Prostate gland (tissue), 2 donors: ENCODE data around the gene BTG4. TPM values are rescaled to one million over a fixed set of nuclear protein-coding genes. Genes with fewer than 3 reads are reported as not detected.

Experiments used
- DNase-seq: peaks from one replicate; pipeline ENCODE4 v3.0.0-alpha.2; 2019; ENCODE audit warnings: low spot score
- H3K27ac ChIP-seq, 2 donors: fragments of 200-600 bp; sonication (generic); 2 replicates each; pipeline ENCODE4 v1.5.1; 2017 to 2019
- H3K27me3 ChIP-seq: fragments of 200-600 bp; sonication (generic); replicated peaks from 2 replicates; pipeline ENCODE4 v1.5.1; 2019; ENCODE audit not compliant: insufficient read depth
- H3K36me3 ChIP-seq, 2 donors: fragments of 200-600 bp; sonication (generic); 1 replicate in 1 of 2; 2 replicates in 1 of 2; pipeline versions ENCODE4 v1.5.1 to v1.8.1; 2017 to 2019
- H3K4me1 ChIP-seq: fragments of 200-600 bp; sonication (generic); replicated peaks from 2 replicates; pipeline ENCODE4 v1.5.1; 2019
- H3K4me3 ChIP-seq, 2 donors: fragments of 200-600 bp; sonication (generic); 2 replicates each; pipeline ENCODE4 v1.5.1; 2017 to 2019
- H3K9me3 ChIP-seq: fragments of 200-600 bp; sonication (generic); 2 replicates; pipeline ENCODE4 v1.5.1; 2017
- POLR2A ChIP-seq: fragments of 450-650 bp; IDR thresholded peaks from one replicate; pipeline ENCODE4 v1.6.1; 2016; ENCODE audit warnings: antibody characterized with exemption, mild to moderate bottlenecking
- POLR2AphosphoS5 ChIP-seq: sonication (generic); formaldehyde crosslinking; IDR thresholded peaks from one replicate; pipeline ENCODE4 v1.6.1; 2017; ENCODE audit warnings: antibody characterized with exemption
- WGBS: methylation state at CpG from one replicate; pipeline ENCODE4 v1.1.5; 2018; 5-methylcytosine and 5-hydroxymethylcytosine counted together
- intact Hi-C: fragments of 100-400 bp; cut with DNase I; formaldehyde crosslinking; loops from one replicate; pipeline ENCODE4 v1.14.2; 2022
- total RNA-seq, 2 donors: library from RNA; depleted of rRNA; stranded (reverse); fragments of >200 nt; gene quantifications; one replicate each; pipeline ENCODE4 v1.1.0, GENCODE V29; 2016
- TF ChIP-seq, protein P1 (sequence below), 4 experiments: fragments of 200-600 bp in 2 of 4; fragments of 450-650 bp in 2 of 4; sonication (generic) in 2 of 4; IDR thresholded peaks; 1 replicate in 3 of 4; 2 replicates in 1 of 4; pipeline ENCODE4 v1.5.1; 2016 to 2019; ENCODE audit warnings: antibody characterized with exemption in 4 of 4, mild to moderate bottlenecking in 2 of 4, moderate library complexity in 2 of 4

The BTG4 gene
- total RNA-seq, 2 donors from 2014 or later = 3.3 TPM; not detected in 1

DNA sequence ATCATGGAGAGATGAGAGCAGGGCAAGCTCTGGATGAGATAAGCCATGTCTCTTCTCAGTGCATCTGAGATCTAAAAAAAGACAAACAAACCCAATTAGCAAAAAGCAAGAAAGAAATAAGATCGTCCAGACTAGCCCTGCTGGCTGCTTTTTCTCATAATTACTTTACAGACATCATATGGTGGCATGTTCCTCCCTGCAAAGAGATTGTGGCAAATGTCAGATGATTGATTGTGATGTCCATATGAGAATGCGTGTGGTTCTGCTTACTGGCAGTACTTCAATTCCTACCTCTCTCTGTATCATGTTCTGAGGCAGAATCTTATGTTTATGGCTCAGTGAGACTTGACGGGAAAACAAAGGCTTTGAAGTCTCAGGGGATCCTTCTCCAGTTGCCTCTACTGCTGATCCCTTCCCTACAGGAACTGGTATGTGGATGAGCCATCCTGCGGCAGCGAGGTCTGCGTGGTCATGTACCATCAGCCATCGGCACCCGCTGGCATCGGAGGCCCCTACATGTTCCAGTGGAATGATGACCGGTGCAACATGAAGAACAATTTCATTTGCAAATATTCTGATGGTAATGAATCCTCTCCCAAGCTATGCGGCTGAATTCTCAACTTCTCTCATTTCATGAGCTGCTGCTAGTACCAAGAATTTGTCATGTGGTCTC, 37.1 kb upstream of the BTG4 start:
- intact Hi-C loops = no loop called here
- no peak for DNase-seq
- 67% methylated on average over 11 of the region's 11 CpGs for WGBS
- TF ChIP-seq, protein P1, sequence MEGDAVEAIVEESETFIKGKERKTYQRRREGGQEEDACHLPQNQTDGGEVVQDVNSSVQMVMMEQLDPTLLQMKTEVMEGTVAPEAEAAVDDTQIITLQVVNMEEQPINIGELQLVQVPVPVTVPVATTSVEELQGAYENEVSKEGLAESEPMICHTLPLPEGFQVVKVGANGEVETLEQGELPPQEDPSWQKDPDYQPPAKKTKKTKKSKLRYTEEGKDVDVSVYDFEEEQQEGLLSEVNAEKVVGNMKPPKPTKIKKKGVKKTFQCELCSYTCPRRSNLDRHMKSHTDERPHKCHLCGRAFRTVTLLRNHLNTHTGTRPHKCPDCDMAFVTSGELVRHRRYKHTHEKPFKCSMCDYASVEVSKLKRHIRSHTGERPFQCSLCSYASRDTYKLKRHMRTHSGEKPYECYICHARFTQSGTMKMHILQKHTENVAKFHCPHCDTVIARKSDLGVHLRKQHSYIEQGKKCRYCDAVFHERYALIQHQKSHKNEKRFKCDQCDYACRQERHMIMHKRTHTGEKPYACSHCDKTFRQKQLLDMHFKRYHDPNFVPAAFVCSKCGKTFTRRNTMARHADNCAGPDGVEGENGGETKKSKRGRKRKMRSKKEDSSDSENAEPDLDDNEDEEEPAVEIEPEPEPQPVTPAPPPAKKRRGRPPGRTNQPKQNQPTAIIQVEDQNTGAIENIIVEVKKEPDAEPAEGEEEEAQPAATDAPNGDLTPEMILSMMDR (IDR thresholded peaks at IDR 0.05) = no peak
- TF ChIP-seq POLR2AphosphoS5 (no peak), POLR2A (no peak)
- no peaks in the 10 kb centered on the region for H3K9me3 ChIP-seq
- H3K36me3 ChIP-seq = no peaks in the 10 kb centered on the region
- H3K27me3 ChIP-seq = no peaks in the 10 kb centered on the region
- H3K4me1 ChIP-seq = no peaks in the 10 kb centered on the region
- H3K27ac ChIP-seq = no peak overlapping the region
- no peak overlapping the region for H3K4me3 ChIP-seq

DNA sequence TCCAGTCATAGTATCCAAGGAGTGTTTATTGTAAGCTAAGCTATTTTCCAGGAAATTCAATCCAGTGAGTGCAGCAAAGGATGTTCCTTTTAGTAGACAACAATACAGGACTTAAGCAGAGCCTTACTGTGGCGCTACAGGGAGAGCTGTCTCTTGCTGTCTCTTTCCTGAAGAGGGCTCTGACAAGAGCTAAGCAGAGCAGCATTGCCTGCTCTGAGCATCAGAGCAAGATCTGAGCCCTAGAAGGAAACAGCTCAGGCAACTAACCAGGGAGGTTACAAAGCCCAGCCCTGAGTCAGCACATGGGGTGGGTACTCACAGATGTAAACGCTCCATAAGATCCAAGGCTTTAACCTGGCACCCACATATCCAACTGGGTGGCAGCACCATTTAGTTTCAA, 36.3 kb upstream of the BTG4 start:
- no peak for DNase-seq
- TF ChIP-seq POLR2A (no peak), POLR2AphosphoS5 (no peak)
- TF ChIP-seq, protein P1 (IDR thresholded peaks at IDR 0.05) = no peak
- H3K4me1 ChIP-seq = no peaks in the 10 kb centered on the region
- H3K4me3 ChIP-seq = no peak overlapping the region
- intact Hi-C loops = no loop called here
- no peaks in the 10 kb centered on the region for H3K27me3 ChIP-seq
- 85% methylated on average over 2 of the region's 2 CpGs for WGBS
- H3K27ac ChIP-seq = no peak overlapping the region
- H3K9me3 ChIP-seq = no peaks in the 10 kb centered on the region
- H3K36me3 ChIP-seq = no peaks in the 10 kb centered on the region

DNA sequence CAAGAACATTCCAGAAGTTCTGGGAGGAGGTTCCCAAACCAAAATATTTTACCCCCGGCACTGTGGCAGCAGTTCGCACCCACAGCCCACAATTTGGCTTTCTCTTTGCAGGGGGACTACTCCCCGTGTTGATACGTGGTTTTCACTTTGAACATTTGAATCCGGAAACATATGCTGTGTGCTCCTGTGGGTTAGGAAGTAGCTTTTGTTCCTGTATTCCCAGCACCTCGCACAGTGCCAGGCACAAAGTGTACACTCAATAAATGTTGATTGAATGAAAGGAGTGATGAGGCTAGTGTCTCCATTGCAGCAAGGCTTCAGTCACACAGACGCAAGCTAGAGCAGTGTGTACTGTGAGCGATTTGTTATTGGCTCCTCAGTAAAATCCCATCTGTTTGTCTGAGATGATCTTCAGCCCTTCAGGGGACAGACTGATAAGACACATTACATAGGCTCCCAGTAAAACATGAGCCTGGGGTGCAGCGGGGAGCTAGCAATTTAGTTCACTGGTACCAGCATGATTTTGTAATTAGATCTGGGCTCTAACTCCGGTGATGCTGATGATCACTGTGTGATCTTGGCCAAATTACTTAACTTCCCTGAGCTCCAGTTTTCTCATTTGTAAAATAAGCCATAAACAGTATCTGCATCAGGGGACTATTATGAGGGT, 30.6 kb upstream of the BTG4 start:
- no peaks in the 10 kb centered on the region for H3K4me1 ChIP-seq
- H3K27ac ChIP-seq = no peak overlapping the region
- no peak for DNase-seq
- intact Hi-C loops = no loop called here
- 81% methylated on average over 10 of the region's 10 CpGs for WGBS
- H3K4me3 ChIP-seq = no peak overlapping the region
- no peaks in the 10 kb centered on the region for H3K9me3 ChIP-seq
- TF ChIP-seq POLR2AphosphoS5 (no peak), POLR2A (no peak)
- TF ChIP-seq, protein P1 (IDR thresholded peaks at IDR 0.05) = no peak
- H3K36me3 ChIP-seq = no peaks in the 10 kb centered on the region
- no peaks in the 10 kb centered on the region for H3K27me3 ChIP-seq

DNA sequence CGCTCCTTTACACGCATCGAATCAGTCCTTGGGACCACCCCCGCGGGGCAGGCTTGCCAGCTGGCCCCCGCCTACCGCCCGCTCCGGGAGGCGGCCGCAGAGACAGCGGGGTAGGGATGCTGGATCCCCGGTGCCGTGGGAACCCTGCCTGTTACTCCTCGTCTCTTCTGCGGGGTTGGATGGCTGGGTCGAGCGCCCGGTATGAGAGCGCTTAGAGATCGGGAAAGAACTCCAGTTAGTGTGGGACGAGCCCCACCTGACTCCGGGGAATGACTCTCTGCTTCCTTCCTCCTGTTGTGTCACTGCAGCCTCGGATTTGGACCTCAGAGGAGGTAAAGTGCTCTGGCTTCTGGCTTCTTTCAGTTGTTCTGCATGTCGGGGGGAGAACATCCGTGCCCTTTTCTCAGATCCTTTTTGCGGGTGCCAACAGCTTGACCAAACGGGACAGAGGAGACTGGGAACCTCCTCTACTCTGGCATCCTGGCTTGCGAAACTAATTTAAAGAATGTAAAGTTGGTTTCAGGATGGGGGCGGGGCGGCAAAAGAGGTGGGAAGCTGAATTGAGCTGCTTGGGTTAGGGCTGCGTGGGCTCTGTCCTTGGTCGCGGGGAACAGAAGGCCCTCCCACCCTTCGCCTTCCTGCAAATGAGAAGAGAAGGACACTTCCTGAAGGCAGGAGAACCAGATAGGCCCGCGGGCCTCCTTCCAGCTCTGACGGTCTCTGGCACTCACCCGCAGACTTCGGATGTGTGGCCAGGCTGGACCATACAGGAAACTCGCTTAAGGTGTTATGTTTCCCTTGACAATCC, 29.3 kb upstream of the BTG4 start:
- intact Hi-C loops = no loop called here
- Histone ChIP-seq H3K4me1 (no peaks in the 10 kb centered on the region), H3K27ac (peak overlapping the region; percentile 60 to 72)

DNA sequence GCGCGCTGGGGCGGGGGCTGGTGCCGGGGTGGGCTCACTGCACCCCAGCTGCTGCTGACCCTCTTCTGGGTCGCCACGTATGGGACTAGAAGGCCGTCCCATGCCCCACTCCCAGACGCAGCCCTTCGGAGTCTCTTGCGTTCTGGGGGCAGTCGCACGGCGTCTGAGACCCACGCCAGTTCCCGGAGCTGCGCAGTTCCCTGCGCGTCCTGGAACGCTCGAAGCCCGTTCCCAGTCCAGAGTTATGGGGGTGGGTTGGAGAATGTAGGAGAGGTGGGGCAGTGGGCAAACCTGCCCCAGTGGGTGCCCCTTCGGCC, 28.7 kb upstream of the BTG4 start:
- 0% methylated on average over 2 of the region's 22 CpGs for WGBS
- Histone ChIP-seq H3K9me3 (no peaks in the 10 kb centered on the region), H3K27ac (peak overlapping the region; percentile 60 to 72), H3K4me1 (no peaks in the 10 kb centered on the region), H3K27me3 (no peaks in the 10 kb centered on the region), H3K36me3 (no peaks in the 10 kb centered on the region), H3K4me3 (peak overlapping the region; percentile 45 to 48)
- TF ChIP-seq, protein P1 (IDR thresholded peaks at IDR 0.05) = no peak
- TF ChIP-seq POLR2AphosphoS5 (no peak), POLR2A (no peak)
- intact Hi-C loops = no loop called here
- DNase-seq = no peak

More for the DNA sequence above, 29.3 kb upstream of the BTG4 start:
- Histone ChIP-seq H3K27me3 (no peaks in the 10 kb centered on the region), H3K36me3 (no peaks in the 10 kb centered on the region), H3K9me3 (no peaks in the 10 kb centered on the region), H3K4me3 (peak overlapping the region; percentile 45 to 48)
- no peak for TF ChIP-seq POLR2A
- peak; percentile 8 for TF ChIP-seq POLR2AphosphoS5
- WGBS = 13% methylated on average over 39 of the region's 41 CpGs
- peak; percentile 39 for DNase-seq
